ENCODE measurements around the gene SPATS1.

SPATS1 gene

GRCh38 chr6:44342489-44342888 lies at the start of gene SPATS1:
TSS of gene SPATS1 (plus strand) at chr6:44342650. CDS start at chr6:44343096, 446 bp downstream.
- no peak for DNase-seq (ENCODE audit: low read depth)

GRCh38 chr6:44292661-44293365 lies 49.6 kb upstream of the SPATS1 start:
- DNase-seq (ENCODE audit: low read depth), result no peak

GRCh38 chr6:44294832-44295791 lies 47.3 kb upstream of the SPATS1 start:
- no peak for DNase-seq (ENCODE audit: low read depth)

- DNase-seq (ENCODE audit: low read depth), result no peak
Measured at GRCh38 chr6:44297063-44298038, 45.1 kb upstream of the SPATS1 start.

- no peak for DNase-seq (ENCODE audit: low read depth)
Measured at GRCh38 chr6:44298055-44298803, 44.2 kb upstream of the SPATS1 start.

- no peak for DNase-seq (ENCODE audit: low read depth)
Measured at GRCh38 chr6:44298864-44299263, 43.6 kb upstream of the SPATS1 start.

- no peak for DNase-seq (ENCODE audit: low read depth)
Measured at GRCh38 chr6:44300292-44300823, 42.1 kb upstream of the SPATS1 start.

- DNase-seq (ENCODE audit: low read depth), result no peak
Measured at GRCh38 chr6:44301106-44301505, 41.3 kb upstream of the SPATS1 start.

GRCh38 chr6:44301782-44302564 lies 40.5 kb upstream of the SPATS1 start:
- DNase-seq (ENCODE audit: low read depth), result no peak

- DNase-seq (ENCODE audit: low read depth), result no peak
Measured at GRCh38 chr6:44302856-44303255, 39.6 kb upstream of the SPATS1 start.

GRCh38 chr6:44303842-44304241 lies 38.6 kb upstream of the SPATS1 start:
- DNase-seq (ENCODE audit: low read depth), result no peak

- no peak for DNase-seq (ENCODE audit: low read depth)
Measured at GRCh38 chr6:44304282-44305199, 37.9 kb upstream of the SPATS1 start.

- DNase-seq (ENCODE audit: low read depth), result no peak
Measured at GRCh38 chr6:44305200-44305725, 37.2 kb upstream of the SPATS1 start.

- no peak for DNase-seq (ENCODE audit: low read depth)
Measured at GRCh38 chr6:44306710-44307109, 35.7 kb upstream of the SPATS1 start.

- no peak for DNase-seq (ENCODE audit: low read depth)
Measured at GRCh38 chr6:44307217-44307616, 35.2 kb upstream of the SPATS1 start.

- DNase-seq (ENCODE audit: low read depth), result peak; percentile 85
Measured at GRCh38 chr6:44309092-44309491, 33.4 kb upstream of the SPATS1 start.

GRCh38 chr6:44309631-44310030 lies 32.8 kb upstream of the SPATS1 start:
- DNase-seq (ENCODE audit: low read depth), result no peak

GRCh38 chr6:44310241-44310640 lies 32.2 kb upstream of the SPATS1 start:
- DNase-seq (ENCODE audit: low read depth), result no peak

GRCh38 chr6:44311304-44311703 lies 31.1 kb upstream of the SPATS1 start:
- DNase-seq (ENCODE audit: low read depth), result no peak
